NT2/D1 (cell line): ENCODE data around the gene GPR50.

Experiments used
- DNase-seq: peaks from one replicate; pipeline ENCODE4 v3.0.0-alpha.2; 2011; ENCODE audit warnings: low read depth, low spot score
- H3K27me3 ChIP-seq: 2 replicates; pipeline ENCODE4 v1.6.0; 2011; ENCODE audit warnings: mild to moderate bottlenecking; ENCODE audit not compliant: insufficient read length, insufficient read depth
- H3K36me3 ChIP-seq: 2 replicates; pipeline ENCODE4 v1.6.1; 2011; ENCODE audit warnings: mild to moderate bottlenecking, low read length, mixed read lengths; ENCODE audit not compliant: insufficient read depth, insufficient read length
- H3K4me1 ChIP-seq: 2 replicates; pipeline ENCODE4 v1.5.1; 2011; ENCODE audit not compliant: insufficient read depth, insufficient read length
- H3K4me3 ChIP-seq: 2 replicates; pipeline ENCODE4 v1.5.1; 2011; ENCODE audit warnings: low read depth; ENCODE audit not compliant: insufficient read length
- H3K9ac ChIP-seq: 2 replicates; pipeline ENCODE4 v1.6.0; 2011; ENCODE audit warnings: low read depth; ENCODE audit not compliant: insufficient read length
- H3K9me3 ChIP-seq: 2 replicates; pipeline ENCODE4 v1.5.1; 2011; ENCODE audit warnings: mild to moderate bottlenecking, low read length; ENCODE audit not compliant: insufficient read depth
- SUZ12 ChIP-seq: IDR thresholded peaks from 2 replicates; pipeline ENCODE4 v1.6.1; 2011; ENCODE audit not compliant: insufficient read length, insufficient read depth; ENCODE audit errors: extremely low read depth
- YY1 ChIP-seq: IDR thresholded peaks from 2 replicates; pipeline ENCODE4 v1.6.1; 2011; ENCODE audit not compliant: insufficient read length, insufficient read depth
- ZNF274 ChIP-seq: IDR thresholded peaks from 2 replicates; pipeline ENCODE4 v1.6.1; 2011; ENCODE audit warnings: mild to moderate bottlenecking, low read depth, low read length

GPR50 gene

GRCh38 chrX:151226941-151227340 lies 50.6 kb downstream of the GPR50 start:
- H3K9ac ChIP-seq: no peak overlapping the region
- H3K4me1 ChIP-seq: no peaks in the 10 kb centered on the region
- H3K9me3 ChIP-seq: no peaks in the 10 kb centered on the region
- H3K27me3 ChIP-seq: no peaks in the 10 kb centered on the region
- TF ChIP-seq ZNF274 (no peak), SUZ12 (no peak), YY1 (no peak)
- H3K4me3 ChIP-seq: no peak overlapping the region
- no peak for DNase-seq
- no peaks in the 10 kb centered on the region for H3K36me3 ChIP-seq

GRCh38 chrX:151227627-151228026 lies 51.2 kb downstream of the GPR50 start:
- no peak for TF ChIP-seq SUZ12
- TF ChIP-seq YY1: no peak
- TF ChIP-seq ZNF274: no peak
- no peak for DNase-seq
- H3K36me3 ChIP-seq: no peaks in the 10 kb centered on the region
- H3K4me1 ChIP-seq: no peaks in the 10 kb centered on the region
- no peak overlapping the region for H3K4me3 ChIP-seq
- no peaks in the 10 kb centered on the region for H3K27me3 ChIP-seq
- no peaks in the 10 kb centered on the region for H3K9me3 ChIP-seq
- H3K9ac ChIP-seq: no peak overlapping the region

GRCh38 chrX:151228935-151229334 lies 52.6 kb downstream of the GPR50 start:
- Histone ChIP-seq H3K9me3 (no peaks in the 10 kb centered on the region), H3K4me3 (no peak overlapping the region), H3K36me3 (no peaks in the 10 kb centered on the region), H3K27me3 (no peaks in the 10 kb centered on the region), H3K4me1 (no peaks in the 10 kb centered on the region), H3K9ac (no peak overlapping the region)
- DNase-seq: no peak
- TF ChIP-seq SUZ12 (no peak), ZNF274 (no peak), YY1 (no peak)
